LNCAP (cell line): ENCODE results near the gene JARID2.

ENCODE experiments used
- TF ChIP-seq, protein P1 (sequence below): fragments of 450-650 bp; IDR thresholded peaks from 2 replicates; pipeline ENCODE4 v1.5.1; 2017; ENCODE audit warnings: mild to moderate bottlenecking

The JARID2 gene

GRCh38 chr6:15473174-15473573, 227.3 kb downstream of the JARID2 start:
- TF ChIP-seq, protein P1, sequence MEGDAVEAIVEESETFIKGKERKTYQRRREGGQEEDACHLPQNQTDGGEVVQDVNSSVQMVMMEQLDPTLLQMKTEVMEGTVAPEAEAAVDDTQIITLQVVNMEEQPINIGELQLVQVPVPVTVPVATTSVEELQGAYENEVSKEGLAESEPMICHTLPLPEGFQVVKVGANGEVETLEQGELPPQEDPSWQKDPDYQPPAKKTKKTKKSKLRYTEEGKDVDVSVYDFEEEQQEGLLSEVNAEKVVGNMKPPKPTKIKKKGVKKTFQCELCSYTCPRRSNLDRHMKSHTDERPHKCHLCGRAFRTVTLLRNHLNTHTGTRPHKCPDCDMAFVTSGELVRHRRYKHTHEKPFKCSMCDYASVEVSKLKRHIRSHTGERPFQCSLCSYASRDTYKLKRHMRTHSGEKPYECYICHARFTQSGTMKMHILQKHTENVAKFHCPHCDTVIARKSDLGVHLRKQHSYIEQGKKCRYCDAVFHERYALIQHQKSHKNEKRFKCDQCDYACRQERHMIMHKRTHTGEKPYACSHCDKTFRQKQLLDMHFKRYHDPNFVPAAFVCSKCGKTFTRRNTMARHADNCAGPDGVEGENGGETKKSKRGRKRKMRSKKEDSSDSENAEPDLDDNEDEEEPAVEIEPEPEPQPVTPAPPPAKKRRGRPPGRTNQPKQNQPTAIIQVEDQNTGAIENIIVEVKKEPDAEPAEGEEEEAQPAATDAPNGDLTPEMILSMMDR, result no peak

DNA sequence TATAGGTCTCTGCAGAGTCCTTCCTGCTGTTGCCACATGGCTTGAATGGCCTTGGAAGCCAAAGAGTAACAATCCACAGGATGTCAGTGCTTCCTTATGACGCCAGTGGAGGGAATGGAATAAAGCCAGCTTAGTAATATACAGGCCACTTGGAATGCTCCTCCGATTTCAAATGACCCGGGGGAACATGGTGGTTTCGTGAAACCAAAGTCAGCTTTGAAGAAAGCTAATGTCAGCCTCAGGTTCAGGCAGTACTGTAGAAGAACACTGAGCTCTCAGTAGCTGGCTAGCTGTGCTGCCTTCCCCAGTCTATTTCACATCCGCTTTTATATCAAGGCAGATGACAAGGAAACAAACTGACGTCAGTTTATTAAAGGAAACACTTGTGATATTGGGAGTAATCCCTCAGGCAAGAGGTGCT, 227.9 kb downstream of the JARID2 start:
- TF ChIP-seq, protein P1, result no peak

- TF ChIP-seq, protein P1, result no peak
These were observed 228.3 kb downstream of the JARID2 start for GRCh38 chr6:15474196-15474595.

GRCh38 chr6:15475261-15475660, 229.4 kb downstream of the JARID2 start:
- TF ChIP-seq, protein P1, result no peak

- TF ChIP-seq, protein P1, result no peak
These were observed 230.0 kb downstream of the JARID2 start for GRCh38 chr6:15475872-15476271.

DNA sequence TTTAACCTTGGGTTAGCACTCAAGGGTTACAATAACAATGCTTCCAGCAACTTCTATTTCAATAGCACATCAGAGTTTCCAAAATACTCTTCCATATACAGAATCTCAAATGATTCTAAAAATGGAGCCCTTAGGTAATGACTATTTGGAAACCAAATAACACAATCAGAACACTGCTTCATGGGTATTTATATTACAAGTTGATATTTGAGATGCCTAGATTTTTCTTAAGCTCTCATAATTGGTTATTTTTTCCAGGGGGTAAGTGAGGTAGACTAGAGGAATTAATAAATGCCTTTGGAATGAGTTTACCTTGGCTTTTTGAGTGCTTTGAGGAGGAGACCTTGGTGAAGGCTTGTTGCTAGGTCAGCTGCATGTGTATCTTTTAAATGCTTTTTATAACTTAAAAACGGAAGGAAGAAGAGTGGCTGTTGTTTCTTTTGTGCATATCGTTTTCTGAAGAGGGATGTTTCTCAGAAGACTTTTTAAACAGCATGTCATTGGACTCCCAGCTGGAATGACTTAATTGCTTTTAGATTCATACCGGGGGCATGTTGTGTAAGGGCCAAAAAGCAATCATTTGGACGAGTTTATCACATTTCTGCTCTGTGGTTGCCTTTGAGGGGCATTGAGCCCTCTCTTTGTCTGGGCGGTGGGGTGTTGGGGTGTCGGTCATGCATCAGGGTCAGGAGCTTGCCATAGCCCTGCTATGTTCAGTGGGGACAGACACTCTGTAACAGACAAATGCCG, 230.9 kb downstream of the JARID2 start:
- TF ChIP-seq, protein P1, result no peak

GRCh38 chr6:15477746-15478145, 231.9 kb downstream of the JARID2 start:
- TF ChIP-seq, protein P1, result no peak
